Measurements from ENCODE around the gene ZNF544. TPM values are rescaled to one million over a fixed set of nuclear protein-coding genes. Genes with fewer than 3 reads are reported as not detected.
"Not testable (repeated sequence)": the region's sequence is repeated elsewhere in the genome, so short reads cannot be mapped to it uniquely, and the experiment has no call there.

Gene ZNF544
- total RNA-seq, 1 donor from 2014 or later = 53.8 TPM

DNA sequence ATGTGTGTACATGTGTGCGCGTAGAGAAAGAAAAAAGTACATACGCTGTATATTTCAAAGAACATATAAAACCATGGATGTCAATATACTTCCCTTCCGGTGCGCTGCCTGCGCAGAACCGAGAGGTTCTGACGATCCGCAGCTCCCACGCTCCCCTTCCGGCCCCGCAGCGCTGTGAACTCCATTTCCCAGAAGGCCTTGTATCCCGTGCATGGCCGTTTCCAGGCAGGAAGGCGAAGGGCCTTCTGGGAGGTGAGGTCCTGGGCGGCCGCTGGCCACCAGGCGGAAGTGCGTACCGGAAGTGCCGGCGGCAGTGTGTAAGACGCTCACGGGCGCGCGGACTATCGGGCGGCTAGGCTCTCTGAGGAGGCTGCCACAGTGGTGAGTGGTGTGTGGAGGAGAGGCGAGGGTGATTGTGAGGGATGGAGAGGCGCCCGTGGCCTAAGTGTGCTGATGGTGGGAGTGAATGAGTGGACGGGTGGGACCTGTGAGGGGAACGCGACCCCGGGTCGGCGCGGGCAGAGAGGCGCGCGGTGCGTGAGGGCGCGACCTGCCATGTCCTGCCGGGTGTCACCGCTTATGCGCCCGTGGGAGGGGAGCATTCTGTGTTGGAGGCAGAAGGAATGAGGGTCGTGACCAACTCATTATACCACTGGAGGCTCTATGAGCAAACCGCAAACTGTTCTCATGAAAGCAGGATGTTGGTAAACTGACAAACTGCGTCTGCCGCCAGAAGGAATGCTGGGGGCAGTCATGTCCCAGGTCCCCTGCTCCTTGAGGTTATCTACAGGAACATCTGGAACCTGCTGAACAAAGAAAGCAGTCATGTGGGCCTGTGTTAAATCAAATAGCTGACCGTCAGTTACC is 76.6 kb downstream of the ZNF544 start, which contains the start of gene ERVK3-1:
Gene ERVK3-1 (plus strand): TSS at position 313 of the 867 bp plus-strand sequence. CDS start 6,792 bp downstream, outside the sequence.
- DNase-seq (ENCODE audit: low read depth) = peak; percentile 94

DNA sequence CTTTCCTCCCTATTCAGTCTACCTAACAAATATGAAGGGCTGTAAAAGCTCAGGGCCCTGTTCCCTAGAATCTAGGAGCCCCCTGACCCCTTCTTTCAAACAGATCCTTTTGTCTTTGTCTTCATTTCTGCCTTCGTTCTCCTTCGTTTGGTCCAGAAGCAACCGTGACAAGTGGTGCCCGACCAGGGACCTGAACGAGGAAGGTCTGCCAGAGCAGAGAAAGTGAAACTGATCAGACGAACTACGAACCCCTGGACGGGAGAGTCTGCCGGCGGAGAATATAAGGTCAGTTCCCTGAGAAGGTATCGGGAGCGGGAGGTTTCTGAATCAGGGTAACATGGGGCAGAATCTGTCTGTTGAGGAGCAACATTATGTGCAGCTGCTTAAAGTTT is 77.2 kb downstream of the ZNF544 start:
- DNase-seq (ENCODE audit: low read depth) = no peak

DNA sequence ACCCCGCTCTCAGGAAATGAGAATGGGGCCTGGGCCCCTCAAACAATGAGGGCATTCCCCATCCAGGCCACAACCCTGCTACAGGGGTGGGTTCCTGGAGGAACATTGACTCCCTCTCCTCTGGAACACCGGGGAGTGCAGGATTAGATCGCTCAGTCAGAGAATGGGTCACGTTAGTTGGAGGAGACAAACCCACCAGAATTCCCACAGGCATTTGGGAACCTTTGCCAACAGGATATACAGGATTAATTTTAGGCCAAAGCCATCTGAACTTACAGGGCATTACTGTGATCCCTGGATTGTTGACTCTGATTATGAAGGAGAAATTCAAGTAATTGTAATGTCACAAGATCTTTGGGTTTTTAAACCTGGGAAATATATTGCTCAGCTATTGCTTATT is 79.0 kb downstream of the ZNF544 start:
- DNase-seq (ENCODE audit: low read depth) = no peak

DNA sequence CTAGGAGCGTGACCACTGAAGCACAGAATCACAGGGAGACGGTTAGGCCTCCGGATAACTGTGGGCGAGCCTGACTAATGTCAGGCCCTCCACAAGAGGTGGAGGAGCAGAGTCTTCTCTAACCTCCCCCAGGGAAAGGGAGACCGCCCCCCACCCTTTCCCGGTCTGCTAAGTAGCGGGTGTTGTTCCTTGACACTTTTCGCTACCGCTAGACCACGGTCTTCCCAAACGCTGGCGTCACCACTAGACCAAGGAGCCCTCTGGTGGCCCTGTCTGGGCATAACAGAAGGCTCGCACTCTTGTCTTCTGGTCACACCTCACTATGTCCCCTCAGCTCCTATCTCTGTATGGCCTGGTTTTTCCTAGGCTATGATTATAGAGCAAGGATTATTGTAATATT is 82.0 kb downstream of the ZNF544 start:
- DNase-seq (ENCODE audit: low read depth) = not testable (repeated sequence)

DNA sequence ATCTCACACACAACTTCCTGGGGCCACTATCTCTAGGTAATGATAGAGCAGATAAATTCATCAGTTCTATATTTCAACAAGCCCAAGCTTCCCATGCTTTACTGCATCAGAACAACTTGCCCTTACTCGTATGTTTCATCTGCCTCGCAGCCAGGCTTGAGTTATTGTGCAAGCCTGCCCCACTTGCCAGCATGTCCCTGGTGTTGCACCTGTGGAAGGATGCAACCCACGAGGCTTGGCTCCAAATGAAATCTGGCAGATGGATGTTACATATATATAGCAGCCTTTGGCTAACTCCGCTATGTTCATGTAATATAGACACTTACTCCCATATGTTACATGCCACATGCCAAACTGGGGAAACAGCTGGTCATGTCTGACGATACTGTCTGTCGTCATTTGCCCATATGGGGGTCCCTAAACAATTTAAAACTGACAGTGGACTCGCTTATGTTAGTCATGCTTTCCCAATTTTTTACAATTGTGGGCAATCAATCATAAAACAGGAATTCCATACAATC is 82.7 kb downstream of the ZNF544 start:
- DNase-seq (ENCODE audit: low read depth) = no peak

Other genes with a start within 250 kb of the ZNF544 start
- gene ZNF606, start 226.1 kb upstream of the ZNF544 start, total RNA-seq = 9.6 and 19.9 TPM in 2 replicates
- gene ZSCAN1, start 194.9 kb upstream of the ZNF544 start, total RNA-seq = not detected in 2 replicates
- 2.3 and 7.7 TPM in 2 replicates for gene ZNF135, start 169.6 kb upstream of the ZNF544 start, total RNA-seq
- 28.8 and 52.4 TPM in 2 replicates for gene ZSCAN18, start 130.7 kb upstream of the ZNF544 start, total RNA-seq
- 13.0 and 21.8 TPM in 2 replicates for gene ZNF329, start 78.1 kb upstream of the ZNF544 start, total RNA-seq
- gene ZNF274, start 45.9 kb upstream of the ZNF544 start, total RNA-seq = 15.9 and 22.6 TPM in 2 replicates
- gene ZNF8, start 50.0 kb downstream of the ZNF544 start, total RNA-seq = 4.2 and 10.9 TPM in 2 replicates
- gene ERVK3-1, start 76.5 kb downstream of the ZNF544 start, total RNA-seq = 37.3 and 37.6 TPM in 2 replicates
- gene ZSCAN22, start 98.1 kb downstream of the ZNF544 start, total RNA-seq = 1.4 and 4.0 TPM in 2 replicates
- gene A1BG, start 124.6 kb downstream of the ZNF544 start, total RNA-seq = 6.2 TPM in 1 of 2 replicates, not detected in the other
- gene ZNF497, start 133.8 kb downstream of the ZNF544 start, total RNA-seq = 0.17 and 5.5 TPM in 2 replicates
- gene ZNF837, start 152.1 kb downstream of the ZNF544 start, total RNA-seq = 5.9 and 6.4 TPM in 2 replicates
- 847 and 2,009 TPM in 2 replicates for gene RPS5, start 158.4 kb downstream of the ZNF544 start, total RNA-seq
- gene RNF225, start 166.7 kb downstream of the ZNF544 start, total RNA-seq = not detected in 2 replicates
- gene ZNF584, start 179.7 kb downstream of the ZNF544 start, total RNA-seq = 13.4 and 28.8 TPM in 2 replicates
- gene ZNF132, start 211.2 kb downstream of the ZNF544 start, total RNA-seq = 3.1 and 7.6 TPM in 2 replicates
- 3.8 and 10.2 TPM in 2 replicates for gene ZNF324B, start 222.7 kb downstream of the ZNF544 start, total RNA-seq
- 11.6 and 16.7 TPM in 2 replicates for gene ZNF324, start 238.2 kb downstream of the ZNF544 start, total RNA-seq
- 5.4 and 11.1 TPM in 2 replicates for gene ZNF446, start 247.4 kb downstream of the ZNF544 start, total RNA-seq